ENCODE results near the gene KRT5.

The KRT5 gene

DNA sequence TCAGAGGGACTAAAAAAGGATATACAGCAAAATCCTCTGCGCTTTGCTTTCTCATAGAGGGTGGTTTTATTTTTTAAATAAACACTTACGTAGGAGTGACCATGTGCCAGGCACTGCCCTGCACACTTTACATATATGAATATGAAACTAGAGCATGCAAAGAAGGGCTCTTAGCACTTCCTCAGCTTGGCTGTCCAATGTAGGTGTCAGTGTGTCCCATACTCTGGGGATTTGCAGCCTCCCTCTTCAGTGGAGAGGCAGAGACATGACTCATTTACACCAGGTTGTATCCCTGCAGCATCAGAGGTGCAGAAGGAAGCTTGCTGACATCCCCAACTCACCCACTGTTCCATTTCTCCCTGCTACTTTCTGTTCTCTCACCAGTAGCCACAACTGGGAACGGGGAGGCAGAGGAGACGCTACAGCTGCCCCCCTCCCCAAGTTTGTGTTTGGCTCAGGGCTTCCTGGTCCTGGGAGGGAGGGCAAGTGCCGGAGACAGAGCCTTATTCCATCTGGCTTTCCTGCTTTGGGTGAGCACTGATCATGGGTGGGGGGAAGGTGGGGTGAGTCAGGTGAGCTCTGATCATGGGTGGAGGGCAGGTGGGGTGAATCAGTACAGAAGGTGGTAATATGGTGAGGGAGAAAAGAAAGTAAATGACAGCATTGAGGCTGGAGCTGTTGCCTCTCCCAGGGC lies 4.9 kb upstream of the KRT5 start:
- Histone ChIP-seq H3K4me3 (ENCODE audit: insufficient read length, low read depth) (no peak overlapping the region), H3K27me3 (ENCODE audit: insufficient read depth, insufficient read length) (no peaks in the 10 kb centered on the region), H3K9ac (ENCODE audit: insufficient read length, low read depth) (no peak overlapping the region), H3K4me1 (ENCODE audit: insufficient read depth, insufficient read length) (peaks cover 25% of the 10 kb centered on the region), H3K9me3 (ENCODE audit: insufficient read depth, low read length) (no peaks in the 10 kb centered on the region), H3K36me3 (ENCODE audit: insufficient read depth, insufficient read length, low read length) (no peaks in the 10 kb centered on the region)
- DNase-seq (ENCODE audit: low read depth, low spot score) = no peak
- no peak for TF ChIP-seq YY1 (IDR thresholded peaks at IDR 0.05; ENCODE audit: insufficient read depth, insufficient read length)
- no peak for TF ChIP-seq ZNF274 (IDR thresholded peaks at IDR 0.05; ENCODE audit: low read depth, low read length)
- TF ChIP-seq SUZ12 (IDR thresholded peaks at IDR 0.05; ENCODE audit: extremely low read depth, insufficient read depth, insufficient read length) = no peak

DNA sequence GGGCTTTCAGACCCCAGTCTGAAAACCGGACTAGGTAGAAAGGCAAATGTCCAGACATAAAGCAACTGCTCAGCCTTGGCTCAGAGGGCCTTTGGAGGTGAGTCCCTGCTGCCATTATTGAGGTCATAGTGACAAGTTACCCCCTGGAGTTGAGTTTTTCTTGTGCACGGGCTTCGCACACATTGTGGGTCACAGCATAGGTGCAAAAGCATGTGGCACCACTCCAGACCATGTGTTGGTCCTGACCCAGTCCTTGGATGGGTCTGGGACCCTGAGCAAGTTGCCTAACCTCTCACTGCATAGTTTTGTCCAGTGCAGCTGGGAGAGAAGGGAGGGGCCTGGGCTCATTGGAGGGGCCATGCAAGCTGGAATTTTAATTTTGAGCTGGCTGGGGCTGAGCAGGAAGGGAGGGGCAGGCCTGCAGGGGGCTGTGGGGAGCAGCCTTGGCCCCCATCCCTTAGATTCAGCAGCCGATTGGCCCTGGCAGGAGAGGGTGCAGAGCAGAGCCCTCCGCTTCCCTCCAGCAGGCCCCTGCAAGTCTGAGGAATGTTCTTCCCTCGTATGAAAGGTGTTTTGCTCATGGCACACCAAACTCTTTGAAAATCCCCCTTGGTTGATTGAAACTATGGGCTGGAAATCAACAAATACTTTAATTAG lies 4.2 kb upstream of the KRT5 start:
- no peaks in the 10 kb centered on the region for H3K27me3 ChIP-seq (ENCODE audit: insufficient read depth, insufficient read length)
- no peak overlapping the region for H3K9ac ChIP-seq (ENCODE audit: insufficient read length, low read depth)
- no peaks in the 10 kb centered on the region for H3K9me3 ChIP-seq (ENCODE audit: insufficient read depth, low read length)
- DNase-seq (ENCODE audit: low read depth, low spot score) = no peak
- no peaks in the 10 kb centered on the region for H3K36me3 ChIP-seq (ENCODE audit: insufficient read depth, insufficient read length, low read length)
- TF ChIP-seq SUZ12 (IDR thresholded peaks at IDR 0.05; ENCODE audit: extremely low read depth, insufficient read depth, insufficient read length) (no peak), ZNF274 (IDR thresholded peaks at IDR 0.05; ENCODE audit: low read depth, low read length) (no peak), YY1 (IDR thresholded peaks at IDR 0.05; ENCODE audit: insufficient read depth, insufficient read length) (no peak)
- no peak overlapping the region for H3K4me3 ChIP-seq (ENCODE audit: insufficient read length, low read depth)
- peaks cover 25% of the 10 kb centered on the region for H3K4me1 ChIP-seq (ENCODE audit: insufficient read depth, insufficient read length)

DNA sequence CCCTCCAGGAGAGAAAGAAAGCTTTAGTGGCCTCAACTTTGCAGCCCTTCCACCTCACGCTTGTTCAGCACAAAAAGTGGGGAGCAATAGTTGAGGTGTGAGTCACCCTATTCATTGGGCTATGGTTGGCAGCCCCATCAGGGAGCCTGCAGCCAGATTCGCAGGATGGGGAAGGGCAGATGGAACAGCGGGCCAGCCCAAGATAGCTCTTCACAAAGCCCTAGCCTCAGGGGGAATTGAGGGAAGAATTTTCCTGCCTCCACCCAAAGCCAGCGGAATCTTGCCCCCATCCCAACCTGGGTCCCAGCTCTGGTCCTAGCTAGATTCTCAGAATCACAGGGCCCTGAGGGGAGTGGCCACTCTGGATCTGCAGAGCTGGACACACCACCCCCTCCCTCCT lies 3.6 kb upstream of the KRT5 start:
- Histone ChIP-seq H3K4me3 (ENCODE audit: insufficient read length, low read depth) (no peak overlapping the region), H3K9me3 (ENCODE audit: insufficient read depth, low read length) (no peaks in the 10 kb centered on the region)
- DNase-seq (ENCODE audit: low read depth, low spot score) = no peak

DNA sequence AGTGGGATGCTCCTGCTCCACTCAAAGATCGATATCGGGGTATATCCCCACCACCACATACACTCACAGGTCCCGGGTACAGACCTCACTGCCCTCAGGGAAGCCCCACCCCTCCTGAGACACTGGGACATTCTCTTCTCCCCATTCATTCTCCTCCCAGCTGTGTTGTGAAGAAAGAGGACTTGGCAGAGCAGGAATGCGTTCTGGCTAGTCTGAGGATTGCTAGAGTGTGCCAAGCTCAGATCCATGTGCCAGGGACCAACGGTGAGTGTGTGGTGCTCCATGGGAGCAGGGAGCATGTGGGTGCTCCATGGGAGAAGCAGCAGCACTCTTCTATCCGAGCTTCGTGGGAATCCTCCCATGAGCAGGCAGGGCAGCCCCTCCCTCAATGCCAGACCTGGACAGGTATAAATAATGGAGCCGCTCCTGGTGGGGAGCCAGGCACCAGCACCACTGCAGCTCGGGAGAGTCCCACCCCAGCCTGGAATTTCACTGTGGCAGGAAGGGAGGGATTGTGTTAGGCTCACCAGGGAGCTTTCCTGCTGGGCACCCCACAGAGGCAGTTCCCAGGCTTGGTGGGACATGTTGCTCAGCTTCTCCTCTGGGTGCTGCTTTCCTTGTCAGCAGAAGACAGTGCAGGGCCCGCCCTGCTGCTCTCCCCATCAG lies 2.3 kb upstream of the KRT5 start:
- H3K9me3 ChIP-seq (ENCODE audit: insufficient read depth, low read length) = no peaks in the 10 kb centered on the region
- TF ChIP-seq ZNF274 (IDR thresholded peaks at IDR 0.05; ENCODE audit: low read depth, low read length) (no peak), SUZ12 (IDR thresholded peaks at IDR 0.05; ENCODE audit: extremely low read depth, insufficient read depth, insufficient read length) (no peak), YY1 (IDR thresholded peaks at IDR 0.05; ENCODE audit: insufficient read depth, insufficient read length) (no peak)
- H3K4me3 ChIP-seq (ENCODE audit: insufficient read length, low read depth) = no peak overlapping the region
- no peak overlapping the region for H3K9ac ChIP-seq (ENCODE audit: insufficient read length, low read depth)
- peaks cover 25% of the 10 kb centered on the region for H3K4me1 ChIP-seq (ENCODE audit: insufficient read depth, insufficient read length)
- no peak for DNase-seq (ENCODE audit: low read depth, low spot score)
- H3K27me3 ChIP-seq (ENCODE audit: insufficient read depth, insufficient read length) = no peaks in the 10 kb centered on the region
- H3K36me3 ChIP-seq (ENCODE audit: insufficient read depth, insufficient read length, low read length) = no peaks in the 10 kb centered on the region

More for the DNA sequence above, 3.6 kb upstream of the KRT5 start:
- no peak for TF ChIP-seq SUZ12 (IDR thresholded peaks at IDR 0.05; ENCODE audit: extremely low read depth, insufficient read depth, insufficient read length)
- H3K27me3 ChIP-seq (ENCODE audit: insufficient read depth, insufficient read length) = no peaks in the 10 kb centered on the region
- no peaks in the 10 kb centered on the region for H3K36me3 ChIP-seq (ENCODE audit: insufficient read depth, insufficient read length, low read length)
- H3K9ac ChIP-seq (ENCODE audit: insufficient read length, low read depth) = no peak overlapping the region
- H3K4me1 ChIP-seq (ENCODE audit: insufficient read depth, insufficient read length) = peaks cover 25% of the 10 kb centered on the region

DNA sequence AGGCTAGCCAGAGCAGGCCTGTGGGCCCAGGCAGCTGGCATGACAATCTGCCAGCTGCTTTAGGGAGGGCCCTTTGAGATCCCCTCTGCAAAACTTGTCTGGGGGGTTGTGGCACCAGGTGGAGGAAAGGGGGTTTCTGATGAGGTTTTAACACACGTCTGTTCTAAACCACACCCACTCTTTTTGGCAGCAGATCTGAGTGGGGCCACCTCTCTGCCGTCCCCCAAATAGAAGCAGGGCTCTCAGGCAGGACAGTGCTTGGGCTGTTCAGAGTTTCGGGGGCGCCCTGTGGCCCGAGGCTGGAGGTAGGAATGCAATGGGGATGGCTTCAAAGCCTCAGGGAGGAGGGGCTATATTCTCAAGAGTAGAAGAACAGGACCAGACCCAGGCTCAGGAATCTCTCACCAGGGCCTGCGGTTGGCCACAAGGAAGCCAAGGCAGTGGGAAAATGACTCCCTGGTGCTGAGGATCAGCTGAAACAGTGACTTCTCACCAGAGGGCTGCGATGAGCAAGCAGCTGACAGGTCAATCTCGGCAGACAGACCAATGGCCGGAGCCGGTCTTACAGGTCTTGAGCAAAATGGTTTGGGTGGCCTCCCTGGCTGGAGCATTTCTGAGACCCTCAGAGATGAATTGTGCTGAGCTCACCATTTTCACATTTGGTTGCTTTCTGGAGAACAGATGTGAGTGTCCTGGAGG lies 1.5 kb upstream of the KRT5 start:
- Histone ChIP-seq H3K36me3 (ENCODE audit: insufficient read depth, insufficient read length, low read length) (no peaks in the 10 kb centered on the region), H3K9ac (ENCODE audit: insufficient read length, low read depth) (no peak overlapping the region), H3K27me3 (ENCODE audit: insufficient read depth, insufficient read length) (no peaks in the 10 kb centered on the region), H3K9me3 (ENCODE audit: insufficient read depth, low read length) (no peaks in the 10 kb centered on the region), H3K4me3 (ENCODE audit: insufficient read length, low read depth) (no peak overlapping the region), H3K4me1 (ENCODE audit: insufficient read depth, insufficient read length) (peaks cover 25% of the 10 kb centered on the region)
- DNase-seq (ENCODE audit: low read depth, low spot score) = no peak
- TF ChIP-seq YY1 (IDR thresholded peaks at IDR 0.05; ENCODE audit: insufficient read depth, insufficient read length) (no peak), ZNF274 (IDR thresholded peaks at IDR 0.05; ENCODE audit: low read depth, low read length) (no peak), SUZ12 (IDR thresholded peaks at IDR 0.05; ENCODE audit: extremely low read depth, insufficient read depth, insufficient read length) (no peak)

DNA sequence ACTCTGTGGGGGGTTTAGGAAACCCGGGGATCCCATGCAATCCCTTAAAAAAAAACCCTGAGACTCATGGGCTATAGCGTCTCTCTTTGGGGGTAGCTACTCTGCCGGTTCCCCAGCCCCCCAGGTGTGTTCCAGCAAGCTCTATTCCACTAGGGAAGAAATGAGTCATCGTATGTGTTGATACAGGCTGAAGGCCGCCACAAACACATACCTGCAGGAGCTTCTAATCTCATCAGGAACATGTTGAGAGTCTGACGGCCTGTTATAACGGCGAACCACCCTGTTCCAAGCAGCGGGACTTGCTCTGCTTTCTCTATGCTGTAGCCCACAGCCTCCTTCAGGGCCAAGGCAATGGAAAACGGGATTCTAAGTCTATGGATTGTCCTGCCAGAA lies 977 bp upstream of the KRT5 start:
- peaks cover 25% of the 10 kb centered on the region for H3K4me1 ChIP-seq (ENCODE audit: insufficient read depth, insufficient read length)
- no peak overlapping the region for H3K9ac ChIP-seq (ENCODE audit: insufficient read length, low read depth)
- H3K4me3 ChIP-seq (ENCODE audit: insufficient read length, low read depth) = no peak overlapping the region
- no peaks in the 10 kb centered on the region for H3K36me3 ChIP-seq (ENCODE audit: insufficient read depth, insufficient read length, low read length)
- DNase-seq (ENCODE audit: low read depth, low spot score) = no peak
- TF ChIP-seq SUZ12 (IDR thresholded peaks at IDR 0.05; ENCODE audit: extremely low read depth, insufficient read depth, insufficient read length) (no peak), YY1 (IDR thresholded peaks at IDR 0.05; ENCODE audit: insufficient read depth, insufficient read length) (no peak), ZNF274 (IDR thresholded peaks at IDR 0.05; ENCODE audit: low read depth, low read length) (no peak)
- no peaks in the 10 kb centered on the region for H3K27me3 ChIP-seq (ENCODE audit: insufficient read depth, insufficient read length)
- H3K9me3 ChIP-seq (ENCODE audit: insufficient read depth, low read length) = no peaks in the 10 kb centered on the region

DNA sequence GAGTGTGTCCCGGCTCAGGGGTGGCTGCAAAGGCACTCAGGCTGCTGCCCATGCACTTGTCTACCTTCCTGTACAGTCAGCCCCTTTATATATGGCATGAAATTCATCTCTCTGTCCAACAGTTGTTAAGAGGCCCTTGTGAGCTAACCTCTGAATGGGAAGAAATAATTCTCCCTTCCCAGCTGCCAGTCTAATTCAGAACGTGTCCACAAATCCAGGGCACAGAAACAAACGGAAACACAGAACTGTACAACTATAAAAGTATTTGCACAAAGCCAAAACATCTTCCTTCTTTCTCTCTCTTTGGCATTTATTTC lies 849 bp downstream of the KRT5 start:
- no peak for DNase-seq (ENCODE audit: low read depth, low spot score)
- Histone ChIP-seq H3K4me3 (ENCODE audit: insufficient read length, low read depth) (no peak overlapping the region), H3K9me3 (ENCODE audit: insufficient read depth, low read length) (no peaks in the 10 kb centered on the region), H3K4me1 (ENCODE audit: insufficient read depth, insufficient read length) (peaks cover 21% of the 10 kb centered on the region), H3K9ac (ENCODE audit: insufficient read length, low read depth) (no peak overlapping the region), H3K36me3 (ENCODE audit: insufficient read depth, insufficient read length, low read length) (no peaks in the 10 kb centered on the region), H3K27me3 (ENCODE audit: insufficient read depth, insufficient read length) (no peaks in the 10 kb centered on the region)
- TF ChIP-seq SUZ12 (IDR thresholded peaks at IDR 0.05; ENCODE audit: extremely low read depth, insufficient read depth, insufficient read length) (no peak), YY1 (IDR thresholded peaks at IDR 0.05; ENCODE audit: insufficient read depth, insufficient read length) (no peak), ZNF274 (IDR thresholded peaks at IDR 0.05; ENCODE audit: low read depth, low read length) (no peak)
